Activated T-cell treated with anti-CD3 and anti-CD28 coated beads for 4 hours (primary cell): ENCODE results near the gene BSG.
A peak's percentile ranks its signal among the peaks of the same experiment; 100 is the strongest.

Experiments
- DNase-seq: peaks from one replicate; pipeline ENCODE4 v3.0.0-alpha.2; 2020

The BSG gene

GRCh38 chr19:540867-541637, 31.3 kb upstream of the BSG start:
- DNase-seq: no peak

DNA sequence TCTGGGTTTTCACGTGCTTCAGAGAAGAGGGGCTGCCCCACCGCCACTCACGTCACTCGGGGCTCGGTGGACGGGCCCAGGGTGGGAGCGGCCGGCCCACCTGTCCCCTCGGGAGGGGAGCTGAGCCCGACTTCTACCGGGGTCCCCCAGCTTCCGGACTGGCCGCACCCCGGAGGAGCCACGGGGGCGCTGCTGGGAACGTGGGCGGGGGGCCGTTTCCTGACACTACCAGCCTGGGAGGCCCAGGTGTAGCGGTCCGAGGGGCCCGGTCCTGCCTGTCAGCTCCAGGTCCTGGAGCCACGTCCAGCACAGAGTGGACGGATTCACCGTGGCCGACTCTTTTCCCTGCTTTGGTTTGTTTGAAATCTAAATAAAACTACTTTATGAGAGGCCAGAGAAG, 30.7 kb upstream of the BSG start:
- no peak for DNase-seq

GRCh38 chr19:542173-542866, 30.1 kb upstream of the BSG start:
- no peak for DNase-seq

GRCh38 chr19:543910-544608, 28.3 kb upstream of the BSG start, which contains the start of gene GZMM:
TSS of gene GZMM (plus strand) at chr19:544053. CDS start at chr19:544072, 19 bp downstream.
- peak; percentile 67 for DNase-seq

DNA sequence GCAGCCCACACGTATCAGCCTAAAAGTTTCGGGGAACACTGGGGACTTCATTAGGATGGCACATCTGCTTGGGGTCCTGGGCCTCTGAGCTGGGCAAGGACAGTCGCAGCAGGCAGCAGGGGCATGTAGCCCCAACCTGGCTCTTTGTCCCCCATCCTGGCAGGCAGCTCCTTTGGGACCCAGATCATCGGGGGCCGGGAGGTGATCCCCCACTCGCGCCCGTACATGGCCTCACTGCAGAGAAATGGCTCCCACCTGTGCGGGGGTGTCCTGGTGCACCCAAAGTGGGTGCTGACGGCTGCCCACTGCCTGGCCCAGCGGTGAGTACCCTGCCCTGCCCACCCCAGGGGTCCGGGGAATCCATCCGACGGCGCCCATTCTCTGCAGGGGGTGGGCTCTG, 25.3 kb upstream of the BSG start:
- no peak for DNase-seq

DNA sequence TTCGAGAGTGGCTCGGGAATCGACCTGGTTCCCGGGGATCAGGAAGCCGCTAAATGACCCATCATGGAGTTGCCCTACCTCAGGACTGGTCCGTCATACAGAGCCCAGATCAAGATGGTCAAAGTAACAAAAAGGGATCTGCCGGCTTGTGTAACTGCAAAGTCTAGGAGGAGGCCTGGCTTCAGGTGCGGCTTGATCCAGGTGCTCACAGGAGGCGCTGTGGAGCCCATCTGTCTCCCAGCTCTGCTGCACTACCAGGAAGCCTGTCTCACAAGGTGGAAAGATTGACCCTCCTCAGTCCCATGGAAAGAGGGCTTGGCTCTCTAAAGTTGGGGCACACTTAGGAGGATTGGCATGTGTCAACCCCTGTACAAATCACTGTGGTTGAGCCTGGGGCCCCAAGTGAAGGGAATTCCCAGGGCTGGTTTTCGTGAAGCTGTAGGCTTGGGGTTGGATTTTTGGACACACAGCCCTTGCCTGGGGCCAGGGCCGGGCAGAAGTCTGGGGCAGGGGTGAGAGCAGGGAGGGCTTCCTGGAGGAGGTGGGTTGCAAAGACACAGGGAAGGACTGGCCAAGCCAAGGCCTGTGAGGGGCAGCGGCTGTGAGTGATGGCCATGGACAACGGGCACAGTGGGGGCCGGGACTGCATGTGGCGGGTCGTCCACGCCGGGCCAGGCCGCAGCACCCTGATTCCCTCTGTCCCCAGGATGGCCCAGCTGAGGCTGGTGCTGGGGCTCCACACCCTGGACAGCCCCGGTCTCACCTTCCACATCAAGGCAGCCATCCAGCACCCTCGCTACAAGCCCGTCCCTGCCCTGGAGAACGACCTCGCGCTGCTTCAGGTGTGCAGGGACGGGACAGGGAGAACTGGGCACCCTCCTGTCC, 24.3 kb upstream of the BSG start:
- no peak for DNase-seq

DNA sequence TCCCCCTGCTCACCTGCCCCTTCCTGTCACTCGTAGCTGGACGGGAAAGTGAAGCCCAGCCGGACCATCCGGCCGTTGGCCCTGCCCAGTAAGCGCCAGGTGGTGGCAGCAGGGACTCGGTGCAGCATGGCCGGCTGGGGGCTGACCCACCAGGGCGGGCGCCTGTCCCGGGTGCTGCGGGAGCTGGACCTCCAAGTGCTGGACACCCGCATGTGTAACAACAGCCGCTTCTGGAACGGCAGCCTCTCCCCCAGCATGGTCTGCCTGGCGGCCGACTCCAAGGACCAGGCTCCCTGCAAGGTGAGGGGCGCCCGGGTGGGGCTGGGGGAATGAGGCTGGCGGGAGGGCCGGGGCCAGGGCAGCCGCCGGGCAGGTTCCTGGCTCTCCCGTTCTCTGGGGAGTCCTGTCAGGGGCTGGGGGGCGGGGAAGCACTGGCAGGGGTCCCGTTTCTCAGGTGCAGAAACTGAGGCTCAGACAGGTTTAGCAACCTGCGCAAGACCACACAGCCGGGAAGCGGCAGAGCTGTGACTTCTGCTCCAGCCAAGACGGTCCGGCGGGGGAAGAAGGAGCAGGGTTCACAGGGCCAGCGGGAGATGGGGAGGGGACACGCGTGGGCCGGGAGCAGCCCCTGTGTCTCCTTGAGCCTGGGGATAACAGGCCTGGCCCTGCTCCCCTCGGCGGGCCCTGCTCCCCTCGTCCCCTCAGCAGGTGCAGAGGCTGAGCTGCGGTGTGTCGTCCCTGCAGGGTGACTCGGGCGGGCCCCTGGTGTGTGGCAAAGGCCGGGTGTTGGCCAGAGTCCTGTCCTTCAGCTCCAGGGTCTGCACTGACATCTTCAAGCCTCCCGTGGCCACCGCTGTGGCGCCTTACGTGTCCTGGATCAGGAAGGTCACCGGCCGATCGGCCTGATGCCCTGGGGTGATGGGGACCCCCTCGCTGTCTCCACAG, 23.2 kb upstream of the BSG start:
- DNase-seq: no peak

DNA sequence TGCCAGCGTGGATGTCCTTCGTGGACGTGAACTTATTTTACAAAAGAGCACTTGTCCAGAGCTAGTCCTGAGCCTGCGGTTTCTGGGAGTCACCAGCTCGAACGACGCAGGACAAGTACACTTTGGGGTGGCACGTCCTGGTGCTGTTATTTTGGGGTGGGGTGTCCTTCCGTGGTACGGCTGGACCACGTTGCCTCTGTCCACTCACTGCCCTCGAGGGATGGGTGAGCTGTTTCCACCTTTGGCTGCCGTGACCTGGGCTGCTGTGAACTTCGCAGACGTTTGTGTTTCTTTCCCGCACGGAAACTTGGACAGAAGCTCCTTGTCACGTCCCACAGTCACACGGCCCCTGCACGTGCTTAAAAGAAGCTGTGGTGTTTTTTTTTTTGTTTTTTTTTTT, 17.6 kb upstream of the BSG start:
- DNase-seq: no peak

GRCh38 chr19:555474-555808, 17.0 kb upstream of the BSG start:
- DNase-seq: no peak

GRCh38 chr19:556611-557382, 15.6 kb upstream of the BSG start:
- no peak for DNase-seq

GRCh38 chr19:558770-559439, 13.5 kb upstream of the BSG start:
- no peak for DNase-seq

- no peak for DNase-seq
Measured at GRCh38 chr19:560121-560520, 12.3 kb upstream of the BSG start.

GRCh38 chr19:566403-566802, 6.0 kb upstream of the BSG start:
- no peak for DNase-seq

DNA sequence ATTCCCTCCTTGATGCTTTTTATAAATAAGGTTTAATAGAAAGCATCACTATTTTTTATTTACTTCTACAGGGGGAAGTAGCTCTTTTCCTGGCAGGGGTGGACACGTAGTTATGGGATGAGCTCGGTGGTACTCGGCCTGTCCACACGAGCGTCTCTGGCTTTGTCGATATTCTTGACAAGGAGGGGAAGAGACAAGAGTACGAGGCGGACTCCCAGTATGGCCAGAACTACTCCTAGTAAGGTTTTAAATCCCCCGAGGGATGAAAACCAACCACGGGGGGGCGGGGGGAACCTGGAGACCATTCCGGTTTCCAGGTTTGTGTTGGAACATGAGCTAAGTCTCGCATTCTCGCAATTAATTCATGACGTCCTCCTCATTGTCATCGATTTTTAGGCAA, 5.6 kb upstream of the BSG start:
- no peak for DNase-seq

- no peak for DNase-seq
Measured at GRCh38 chr19:567296-567900, 5.0 kb upstream of the BSG start.

DNA sequence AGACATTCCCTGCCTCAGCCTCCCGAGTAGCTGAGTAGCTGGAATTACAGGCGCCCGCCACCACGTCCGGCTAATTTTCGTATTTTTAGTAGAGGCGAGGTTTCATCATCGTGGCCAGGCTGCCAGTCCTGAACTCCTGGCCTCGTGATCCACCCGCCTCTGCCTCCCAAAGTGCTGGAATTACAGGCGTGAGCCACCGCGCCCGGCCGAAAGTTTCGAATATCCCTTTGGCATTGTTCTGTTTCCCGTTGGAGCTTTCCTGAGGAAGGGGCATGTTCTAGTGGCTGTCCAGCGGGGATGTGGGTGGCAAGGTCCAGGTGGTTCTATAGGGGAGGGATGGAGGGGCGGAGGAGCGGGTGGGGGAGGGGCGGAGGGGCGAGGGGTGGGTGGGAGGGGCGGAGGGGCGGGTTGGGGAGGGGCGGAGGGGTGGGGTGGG, 2.1 kb upstream of the BSG start:
- DNase-seq: no peak

GRCh38 chr19:570937-571565, 1.3 kb upstream of the BSG start:
- no peak for DNase-seq

- DNase-seq: no peak
Measured at GRCh38 chr19:571566-571974, 826 bp upstream of the BSG start.

GRCh38 chr19:572743-573518, 535 bp downstream of the BSG start:
- DNase-seq: no peak
